Measurements from ENCODE around the gene ALG9.

- TF ChIP-seq, protein P1, sequence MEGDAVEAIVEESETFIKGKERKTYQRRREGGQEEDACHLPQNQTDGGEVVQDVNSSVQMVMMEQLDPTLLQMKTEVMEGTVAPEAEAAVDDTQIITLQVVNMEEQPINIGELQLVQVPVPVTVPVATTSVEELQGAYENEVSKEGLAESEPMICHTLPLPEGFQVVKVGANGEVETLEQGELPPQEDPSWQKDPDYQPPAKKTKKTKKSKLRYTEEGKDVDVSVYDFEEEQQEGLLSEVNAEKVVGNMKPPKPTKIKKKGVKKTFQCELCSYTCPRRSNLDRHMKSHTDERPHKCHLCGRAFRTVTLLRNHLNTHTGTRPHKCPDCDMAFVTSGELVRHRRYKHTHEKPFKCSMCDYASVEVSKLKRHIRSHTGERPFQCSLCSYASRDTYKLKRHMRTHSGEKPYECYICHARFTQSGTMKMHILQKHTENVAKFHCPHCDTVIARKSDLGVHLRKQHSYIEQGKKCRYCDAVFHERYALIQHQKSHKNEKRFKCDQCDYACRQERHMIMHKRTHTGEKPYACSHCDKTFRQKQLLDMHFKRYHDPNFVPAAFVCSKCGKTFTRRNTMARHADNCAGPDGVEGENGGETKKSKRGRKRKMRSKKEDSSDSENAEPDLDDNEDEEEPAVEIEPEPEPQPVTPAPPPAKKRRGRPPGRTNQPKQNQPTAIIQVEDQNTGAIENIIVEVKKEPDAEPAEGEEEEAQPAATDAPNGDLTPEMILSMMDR (IDR thresholded peaks at IDR 0.05 in 2 of 3, conservative IDR thresholded peaks at IDR 0.05 in 1 of 3; ENCODE audit: control insufficient read depth in 2 of 3, extremely low read depth in 1 of 3, insufficient read depth in 1 of 3, low read depth in 3 of 3, low read length in 3 of 3) = no peak
- TF ChIP-seq LARP7 (IDR thresholded peaks at IDR 0.05) (no peak), CREB1 (IDR thresholded peaks at IDR 0.05; ENCODE audit: low read depth) (no peak), POLR2A (IDR thresholded peaks at IDR 0.05; ENCODE audit: low read depth, low read length) (no peak), SP1 (IDR thresholded peaks at IDR 0.05; ENCODE audit: low read depth, low read length) (no peak)
Observed at GRCh38 chr11:111748035-111748804, 123.2 kb downstream of the ALG9 start.

All from GM12878 (cell line).